GM12878 (cell line): ENCODE results near the gene CFAP74. TPM values are rescaled to one million over a fixed set of nuclear protein-coding genes. Genes with fewer than 3 reads are reported as not detected.

Experiments
- ATAC-seq: fragments of 200-7000 bp; cut with Tn5 transposase; 3 replicates; pipeline ENCODE4 v1.9.1; 2020; ENCODE audit warnings: mild to moderate bottlenecking, moderate library complexity
- BruUV-seq: library from RNA; stranded (reverse); fragments of 400-500 nt; replicated peaks from 2 replicates; lab custom pipeline; 2021; lab: Mats Ljungman, UMichigan
- CTCF ChIA-PET: fragments of 300-600 bp; sonication (Branson Sonifier 250); formaldehyde crosslinking; extraction: SDS; loops from one replicate; lab custom pipeline; 2021; ENCODE audit warnings: inconsistent platforms; lab: Yijun Ruan, JAX
- POLR2A ChIA-PET: fragments of 350-600 bp; formaldehyde crosslinking; extraction: SDS; loops from one replicate; lab custom pipeline; 2021; ENCODE audit warnings: inconsistent platforms; lab: Charles Lee
- RAD21 ChIA-PET: fragments of 300-600 bp; sonication (Branson Sonifier 250); formaldehyde crosslinking; loops from one replicate; lab custom pipeline; 2023; ENCODE audit warnings: antibody characterized with exemption; ENCODE audit not compliant: unreplicated experiment; lab: Charles Lee
- SMC1A ChIA-PET: fragments of 300-600 bp; sonication (Branson Sonifier 250); formaldehyde crosslinking; loops from one replicate; lab custom pipeline; 2023; ENCODE audit not compliant: unreplicated experiment, uncharacterized antibody; lab: Charles Lee
- DNase-seq: peaks from one replicate; pipeline ENCODE4 v3.0.0-alpha.2; 2011; ENCODE audit warnings: low read depth, low spot score
- FAIRE-seq: peaks from 3 replicates; lab custom pipeline; 2011; peaks lifted over from hg19 to GRCh38; lab: Jason Lieb, UNC
- H2AFZ ChIP-seq: 2 replicates; pipeline ENCODE4 v1.6.0; 2011; ENCODE audit warnings: low read depth, low read length, control low read depth; ENCODE audit not compliant: control insufficient read depth
- H3K27ac ChIP-seq: 2 replicates; pipeline ENCODE4 v1.5.1; 2011; ENCODE audit warnings: control low read depth; ENCODE audit not compliant: control insufficient read depth, insufficient read depth
- H3K27me3 ChIP-seq, 2 experiments: replicated peaks in 1 of 2; 2 replicates each; pipeline versions ENCODE4 v1.6.0 to v1.6.1; 2011; ENCODE audit warnings: low read length in 1 of 2; ENCODE audit not compliant: control insufficient read depth in 2 of 2, insufficient read depth in 2 of 2
- H3K36me3 ChIP-seq, 2 experiments: 2 replicates each; pipeline ENCODE4 v1.5.1; 2011; ENCODE audit warnings: low read length in 1 of 2; ENCODE audit not compliant: control insufficient read depth in 2 of 2, insufficient read depth in 2 of 2
- H3K4me1 ChIP-seq: 2 replicates; pipeline ENCODE4 v1.6.1; 2011; ENCODE audit warnings: mild to moderate bottlenecking, low read length, moderate library complexity, mixed read lengths; ENCODE audit not compliant: control insufficient read depth, insufficient read depth
- H3K4me2 ChIP-seq: 2 replicates; pipeline ENCODE4 v1.6.0; 2011; ENCODE audit warnings: control low read depth; ENCODE audit not compliant: control insufficient read depth, insufficient read depth
- H3K4me3 ChIP-seq: fragments of 200-600 bp; sonication (generic); 2 replicates; pipeline ENCODE4 v1.5.1; 2016
- H3K79me2 ChIP-seq: 2 replicates; pipeline ENCODE4 v1.6.0; 2011; ENCODE audit warnings: low read length; ENCODE audit not compliant: control insufficient read depth, insufficient read depth
- H3K9ac ChIP-seq: 2 replicates; pipeline ENCODE4 v1.8.0; 2011; ENCODE audit warnings: low read length, control low read depth, mixed read lengths; ENCODE audit not compliant: control insufficient read depth, insufficient read depth
- H3K9me3 ChIP-seq: replicated peaks from 3 replicates; pipeline ENCODE4 v1.5.1; 2011; ENCODE audit warnings: mild to moderate bottlenecking, low read length; ENCODE audit not compliant: control insufficient read depth, insufficient read depth
- H4K20me1 ChIP-seq: 2 replicates; pipeline ENCODE4 v1.6.0; 2011; ENCODE audit not compliant: control insufficient read depth, insufficient read depth
- CBX3 ChIP-seq: fragments of 200-600 bp; sonication (generic); IDR thresholded peaks from 2 replicates; pipeline ENCODE4 v1.6.1; 2016; ENCODE audit warnings: low read depth, borderline replicate concordance
- EGR1 ChIP-seq, 2 experiments: IDR thresholded peaks; 1 replicate in 1 of 2; 2 replicates in 1 of 2; pipeline ENCODE4 v1.6.1; 2011 to 2012; ENCODE audit warnings: low read depth in 2 of 2, low read length in 2 of 2, borderline replicate concordance in 1 of 2, mild to moderate bottlenecking in 1 of 2, moderate library complexity in 1 of 2
- EP300 ChIP-seq, 2 experiments: fragments of 150-350 bp in 1 of 2; IDR thresholded peaks; 2 replicates each; pipeline ENCODE4 v1.6.1; 2011 to 2012; ENCODE audit warnings: low read depth in 2 of 2, low read length in 2 of 2, borderline replicate concordance in 1 of 2, improper control_type of control experiment in 1 of 2, inconsistent platforms in 1 of 2; ENCODE audit not compliant: control insufficient read depth in 1 of 2
- ESRRA ChIP-seq: IDR thresholded peaks from 2 replicates; pipeline ENCODE4 v1.6.1; 2012; ENCODE audit warnings: mild to moderate bottlenecking, low read length, improper control_type of control experiment
- LARP7 ChIP-seq: fragments of 450-650 bp; IDR thresholded peaks from 2 replicates; pipeline ENCODE4 v1.6.1; 2017; ENCODE audit warnings: mild to moderate bottlenecking
- MEF2B ChIP-seq: fragments of 450-650 bp; IDR thresholded peaks from 2 replicates; pipeline ENCODE4 v1.6.1; 2018; ENCODE audit warnings: mild to moderate bottlenecking, moderate library complexity; ENCODE audit not compliant: partially characterized antibody, poor library complexity, severe bottlenecking
- NR2C1 ChIP-seq: fragments of 450-650 bp; IDR thresholded peaks from 2 replicates; pipeline ENCODE4 v1.6.1; 2017; ENCODE audit warnings: antibody characterized with exemption, mild to moderate bottlenecking, moderate library complexity
- PML ChIP-seq: IDR thresholded peaks from 2 replicates; pipeline ENCODE4 v1.6.1; 2012; ENCODE audit warnings: low read length, inconsistent platforms
- POU2F2 ChIP-seq: IDR thresholded peaks from 3 replicates; pipeline ENCODE4 v1.6.1; 2011; ENCODE audit warnings: low read depth, mild to moderate bottlenecking, low read length, borderline replicate concordance
- SIX5 ChIP-seq: IDR thresholded peaks from 2 replicates; pipeline ENCODE4 v1.6.1; 2011; ENCODE audit warnings: mild to moderate bottlenecking, low read depth, low read length, moderate library complexity; ENCODE audit not compliant: severe bottlenecking
- SMAD1 ChIP-seq: fragments of 450-650 bp; IDR thresholded peaks from 2 replicates; pipeline ENCODE4 v1.6.1; 2018; ENCODE audit warnings: mild to moderate bottlenecking, low read depth; ENCODE audit not compliant: partially characterized antibody
- WGBS: methylation state at CpG from one replicate; pipeline ENCODE4 v1.1.6; 2016; ENCODE audit warnings: low lambda C conversion rate; ENCODE audit not compliant: insufficient replicate concordance, insufficient coverage; ENCODE audit errors: missing lambda C conversion rate; 5-methylcytosine and 5-hydroxymethylcytosine counted together
- in situ Hi-C: fragments of 300-500 bp; cut with MboI; formaldehyde crosslinking; loops from 9 replicates; pipeline ENCODE4 v1.14.3; 2018; ENCODE audit warnings: mixed read lengths
- intact Hi-C: fragments of 100-400 bp; cut with micrococcal nuclease; formaldehyde crosslinking; loops from one replicate; pipeline ENCODE4 v1.14.2; 2022; ENCODE audit not compliant: unreplicated experiment
- polyA plus RNA-seq, 11 experiments: library from polyadenylated mRNA; depleted of rRNA in 4 of 11; unstranded in 6 of 11; stranded (reverse) in 5 of 11; fragments of >200 nt; fragmentation: Nextera tagmentation in 4 of 11; fragmentation: Illumina TruSeq in 1 of 11; extraction: Ambion mirVana in 4 of 11; extraction: Trizol in 1 of 11; gene quantifications; 1 replicate in 1 of 11; 2 replicates in 10 of 11; pipeline versions ENCODE4 v1.2.1 to v1.2.3, GENCODE V29; 2011 to 2016; ENCODE audit warnings: inconsistent platforms in 2 of 11, missing spikeins in 2 of 11, low read depth in 1 of 11
- total RNA-seq, 4 experiments: library from RNA; depleted of rRNA in 3 of 4; stranded (reverse); fragments of >200 nt in 3 of 4; fragmentation: Illumina TruSeq in 1 of 4; extraction: Trizol in 1 of 4; gene quantifications; 2 replicates each; pipeline versions ENCODE4 v1.2.1 to v1.2.3, GENCODE V29; 2013 to 2021
- TF ChIP-seq, protein P1 (sequence below): IDR thresholded peaks from 2 replicates; pipeline ENCODE4 v1.6.1; 2012; ENCODE audit warnings: mild to moderate bottlenecking, low read depth, low read length
- TF ChIP-seq, protein P2 (sequence below): fragments of 450-650 bp; IDR thresholded peaks from 2 replicates; pipeline ENCODE4 v1.6.1; 2017; ENCODE audit warnings: borderline replicate concordance
- TF ChIP-seq, protein P3 (sequence below): fragments of 450-650 bp; IDR thresholded peaks from 2 replicates; pipeline ENCODE4 v1.6.1; 2014; ENCODE audit warnings: mild to moderate bottlenecking
- TF ChIP-seq, protein P4 (sequence below): IDR thresholded peaks from 2 replicates; pipeline ENCODE4 v1.6.1; 2011; ENCODE audit warnings: borderline replicate concordance, low read depth, mild to moderate bottlenecking, moderate library complexity, mixed read lengths, low read length; ENCODE audit not compliant: insufficient read depth; ENCODE audit errors: extremely low read length

CFAP74 gene
- total and polyA plus RNA-seq, 10 of the 15 experiments (the other 5 are each of a cell fraction or from before 2014, with no cell fraction given): 0.01 TPM; not detected in 9

DNA sequence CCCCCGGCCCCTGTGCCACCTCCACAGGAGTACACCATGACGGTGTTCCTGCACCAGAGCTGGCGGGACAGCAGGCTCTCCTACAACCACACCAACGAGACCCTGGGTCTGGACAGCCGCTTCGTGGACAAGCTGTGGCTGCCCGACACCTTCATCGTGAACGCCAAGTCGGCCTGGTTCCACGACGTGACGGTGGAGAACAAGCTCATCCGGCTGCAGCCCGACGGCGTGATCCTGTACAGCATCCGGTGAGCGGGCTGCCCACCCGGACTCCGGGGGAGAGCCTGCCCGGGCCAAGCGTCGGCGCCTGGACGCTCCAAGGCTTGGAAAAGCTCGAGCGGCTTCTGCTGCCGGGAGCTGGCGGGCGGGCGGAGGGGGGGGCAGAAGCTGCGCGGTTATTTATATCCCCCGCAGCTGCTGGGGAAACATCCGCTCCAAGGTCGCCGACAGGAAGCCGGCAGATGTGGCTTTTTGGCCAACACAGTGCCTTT lies 21.9 kb upstream of the CFAP74 start (continued):
- TF ChIP-seq, protein P1, sequence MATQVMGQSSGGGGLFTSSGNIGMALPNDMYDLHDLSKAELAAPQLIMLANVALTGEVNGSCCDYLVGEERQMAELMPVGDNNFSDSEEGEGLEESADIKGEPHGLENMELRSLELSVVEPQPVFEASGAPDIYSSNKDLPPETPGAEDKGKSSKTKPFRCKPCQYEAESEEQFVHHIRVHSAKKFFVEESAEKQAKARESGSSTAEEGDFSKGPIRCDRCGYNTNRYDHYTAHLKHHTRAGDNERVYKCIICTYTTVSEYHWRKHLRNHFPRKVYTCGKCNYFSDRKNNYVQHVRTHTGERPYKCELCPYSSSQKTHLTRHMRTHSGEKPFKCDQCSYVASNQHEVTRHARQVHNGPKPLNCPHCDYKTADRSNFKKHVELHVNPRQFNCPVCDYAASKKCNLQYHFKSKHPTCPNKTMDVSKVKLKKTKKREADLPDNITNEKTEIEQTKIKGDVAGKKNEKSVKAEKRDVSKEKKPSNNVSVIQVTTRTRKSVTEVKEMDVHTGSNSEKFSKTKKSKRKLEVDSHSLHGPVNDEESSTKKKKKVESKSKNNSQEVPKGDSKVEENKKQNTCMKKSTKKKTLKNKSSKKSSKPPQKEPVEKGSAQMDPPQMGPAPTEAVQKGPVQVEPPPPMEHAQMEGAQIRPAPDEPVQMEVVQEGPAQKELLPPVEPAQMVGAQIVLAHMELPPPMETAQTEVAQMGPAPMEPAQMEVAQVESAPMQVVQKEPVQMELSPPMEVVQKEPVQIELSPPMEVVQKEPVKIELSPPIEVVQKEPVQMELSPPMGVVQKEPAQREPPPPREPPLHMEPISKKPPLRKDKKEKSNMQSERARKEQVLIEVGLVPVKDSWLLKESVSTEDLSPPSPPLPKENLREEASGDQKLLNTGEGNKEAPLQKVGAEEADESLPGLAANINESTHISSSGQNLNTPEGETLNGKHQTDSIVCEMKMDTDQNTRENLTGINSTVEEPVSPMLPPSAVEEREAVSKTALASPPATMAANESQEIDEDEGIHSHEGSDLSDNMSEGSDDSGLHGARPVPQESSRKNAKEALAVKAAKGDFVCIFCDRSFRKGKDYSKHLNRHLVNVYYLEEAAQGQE: no peak
- no peak for TF ChIP-seq SMAD1

DNA sequence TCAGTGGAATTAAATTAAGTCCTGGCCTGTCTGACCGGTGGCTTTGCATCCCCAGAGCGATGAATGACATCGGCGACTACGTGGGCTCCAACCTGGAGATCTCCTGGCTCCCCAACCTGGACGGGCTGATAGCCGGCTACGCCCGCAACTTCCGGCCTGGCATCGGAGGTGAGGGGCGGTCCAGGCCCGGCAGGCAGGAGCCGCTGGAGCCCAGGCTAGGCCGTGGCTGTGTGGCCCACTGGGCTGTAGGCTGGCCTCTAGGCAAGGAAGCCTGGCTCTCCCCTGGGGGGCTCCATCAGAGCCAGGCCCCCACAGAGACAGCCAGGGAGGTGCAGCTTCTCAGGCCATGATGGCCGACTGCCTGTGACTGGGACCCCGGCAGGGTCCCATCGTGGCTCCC lies 21.3 kb upstream of the CFAP74 start:
- Histone ChIP-seq H3K4me1 (no peaks in the 10 kb centered on the region), H3K4me3 (no peak overlapping the region), H4K20me1 (no peaks in the 10 kb centered on the region), H3K4me2 (no peak overlapping the region), H3K9ac (no peak overlapping the region), H2AFZ (no peak overlapping the region), H3K79me2 (no peaks in the 10 kb centered on the region), H3K36me3 (no peaks in the 10 kb centered on the region), H3K9me3 (no peaks in the 10 kb centered on the region), H3K27ac (no peak overlapping the region), H3K27me3 (no peaks in the 10 kb centered on the region; a peak in 1 of 4 replicates)
- DNase-seq (no peak), FAIRE-seq (no peak), ATAC-seq (no peak)
- ChIA-PET SMC1A (no interaction called here), POLR2A (no interaction called here), CTCF (no interaction called here), RAD21 (no interaction called here)
- in situ Hi-C loops: no loop called here
- 52% methylated on average over 18 of the region's 18 CpGs for WGBS
- intact Hi-C loops: no loop called here
- no TSS peak for BruUV-seq
- TF ChIP-seq MEF2B (no peak), LARP7 (no peak), EGR1 (IDR thresholded peaks at IDR 0.05; ENCODE audit: borderline replicate concordance in 1 of 2, low read depth in 2 of 2, low read length in 2 of 2) (no peak), NR2C1 (no peak), SIX5 (no peak), ESRRA (no peak), POU2F2 (no peak), CBX3 (no peak), EP300 (IDR thresholded peaks at IDR 0.05; ENCODE audit: borderline replicate concordance in 1 of 2, control insufficient read depth in 1 of 2, low read depth in 2 of 2, low read length in 2 of 2) (no peak), PML (no peak)
- TF ChIP-seq, protein P2, sequence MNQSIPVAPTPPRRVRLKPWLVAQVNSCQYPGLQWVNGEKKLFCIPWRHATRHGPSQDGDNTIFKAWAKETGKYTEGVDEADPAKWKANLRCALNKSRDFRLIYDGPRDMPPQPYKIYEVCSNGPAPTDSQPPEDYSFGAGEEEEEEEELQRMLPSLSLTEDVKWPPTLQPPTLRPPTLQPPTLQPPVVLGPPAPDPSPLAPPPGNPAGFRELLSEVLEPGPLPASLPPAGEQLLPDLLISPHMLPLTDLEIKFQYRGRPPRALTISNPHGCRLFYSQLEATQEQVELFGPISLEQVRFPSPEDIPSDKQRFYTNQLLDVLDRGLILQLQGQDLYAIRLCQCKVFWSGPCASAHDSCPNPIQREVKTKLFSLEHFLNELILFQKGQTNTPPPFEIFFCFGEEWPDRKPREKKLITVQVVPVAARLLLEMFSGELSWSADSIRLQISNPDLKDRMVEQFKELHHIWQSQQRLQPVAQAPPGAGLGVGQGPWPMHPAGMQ: no peak
- TF ChIP-seq, protein P3, sequence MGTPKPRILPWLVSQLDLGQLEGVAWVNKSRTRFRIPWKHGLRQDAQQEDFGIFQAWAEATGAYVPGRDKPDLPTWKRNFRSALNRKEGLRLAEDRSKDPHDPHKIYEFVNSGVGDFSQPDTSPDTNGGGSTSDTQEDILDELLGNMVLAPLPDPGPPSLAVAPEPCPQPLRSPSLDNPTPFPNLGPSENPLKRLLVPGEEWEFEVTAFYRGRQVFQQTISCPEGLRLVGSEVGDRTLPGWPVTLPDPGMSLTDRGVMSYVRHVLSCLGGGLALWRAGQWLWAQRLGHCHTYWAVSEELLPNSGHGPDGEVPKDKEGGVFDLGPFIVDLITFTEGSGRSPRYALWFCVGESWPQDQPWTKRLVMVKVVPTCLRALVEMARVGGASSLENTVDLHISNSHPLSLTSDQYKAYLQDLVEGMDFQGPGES: no peak
- TF ChIP-seq, protein P4, sequence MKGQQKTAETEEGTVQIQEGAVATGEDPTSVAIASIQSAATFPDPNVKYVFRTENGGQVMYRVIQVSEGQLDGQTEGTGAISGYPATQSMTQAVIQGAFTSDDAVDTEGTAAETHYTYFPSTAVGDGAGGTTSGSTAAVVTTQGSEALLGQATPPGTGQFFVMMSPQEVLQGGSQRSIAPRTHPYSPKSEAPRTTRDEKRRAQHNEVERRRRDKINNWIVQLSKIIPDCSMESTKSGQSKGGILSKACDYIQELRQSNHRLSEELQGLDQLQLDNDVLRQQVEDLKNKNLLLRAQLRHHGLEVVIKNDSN: no peak
